Eye (tissue), 1 donor: Measurements from ENCODE around the gene TTC28.
"Not testable (repeated sequence)": the region's sequence is repeated elsewhere in the genome, so short reads cannot be mapped to it uniquely, and the experiment has no call there.

Experiments
- DNase-seq: peaks from one replicate; pipeline ENCODE4 v3.0.0-alpha.2; 2015

TTC28 gene

DNA sequence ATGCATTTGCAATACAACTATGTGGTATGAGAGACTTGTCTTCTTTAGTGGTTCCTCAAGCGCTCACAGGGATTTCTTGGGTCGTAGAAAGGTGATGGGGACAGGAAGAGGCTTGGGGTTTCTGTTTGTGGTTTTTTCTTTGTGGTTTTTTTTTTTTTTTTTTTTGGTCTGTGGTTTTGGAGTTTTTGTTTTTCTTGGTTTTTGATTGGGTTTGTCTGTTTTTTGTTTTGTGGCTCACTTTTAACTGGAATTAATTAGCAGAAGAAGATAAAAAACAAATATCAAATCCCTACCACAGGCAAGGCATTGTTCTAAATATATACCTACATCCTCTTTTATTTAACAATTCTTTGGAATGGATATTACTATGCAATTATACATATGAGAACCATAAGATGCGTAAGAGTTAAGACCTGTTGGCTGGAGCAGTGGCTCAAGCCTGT is 5.5 kb downstream of the TTC28 start:
- no peak for DNase-seq

- no peak for DNase-seq
Observed at GRCh38 chr22:28670756-28671155, 8.9 kb downstream of the TTC28 start.

DNA sequence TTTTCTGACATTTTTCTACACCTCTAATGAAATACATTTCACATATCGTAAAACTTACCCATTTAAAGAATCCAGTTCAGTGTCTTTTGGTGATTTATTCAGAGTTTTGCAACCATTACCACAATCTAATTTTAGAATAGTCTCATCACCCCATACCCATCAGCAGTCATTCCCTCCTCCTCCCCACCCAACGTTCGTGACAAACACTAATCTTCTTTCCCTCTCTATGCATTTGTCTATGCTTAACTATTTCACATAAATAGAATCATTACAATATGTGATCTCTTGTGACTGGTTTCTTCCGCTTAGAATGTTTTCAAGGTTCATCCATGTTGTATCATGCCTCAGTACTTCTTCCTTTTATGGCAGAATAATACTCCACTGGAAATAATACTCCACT is 9.5 kb downstream of the TTC28 start:
- no peak for DNase-seq

DNA sequence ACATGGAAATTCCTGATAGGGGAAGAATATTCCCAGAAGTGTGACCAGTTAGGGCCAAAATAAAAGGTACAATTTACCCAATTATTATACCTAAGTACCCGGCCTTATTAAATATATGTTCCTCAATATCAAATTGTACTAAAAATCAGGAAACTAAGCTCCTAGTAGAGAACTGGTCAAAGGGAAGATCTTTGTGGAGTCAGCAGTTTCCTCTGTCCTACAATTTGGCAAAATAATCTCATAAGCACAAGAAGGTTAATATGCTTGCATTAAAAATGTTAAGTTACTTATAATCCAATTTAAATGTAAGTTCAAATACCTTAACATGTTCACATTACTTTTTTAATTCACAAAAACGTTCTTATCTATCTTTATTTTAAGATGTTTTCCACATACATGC is 10.3 kb downstream of the TTC28 start:
- no peak for DNase-seq

GRCh38 chr22:28663569-28663942 is 16.1 kb downstream of the TTC28 start:
- DNase-seq = not testable (repeated sequence)

DNA sequence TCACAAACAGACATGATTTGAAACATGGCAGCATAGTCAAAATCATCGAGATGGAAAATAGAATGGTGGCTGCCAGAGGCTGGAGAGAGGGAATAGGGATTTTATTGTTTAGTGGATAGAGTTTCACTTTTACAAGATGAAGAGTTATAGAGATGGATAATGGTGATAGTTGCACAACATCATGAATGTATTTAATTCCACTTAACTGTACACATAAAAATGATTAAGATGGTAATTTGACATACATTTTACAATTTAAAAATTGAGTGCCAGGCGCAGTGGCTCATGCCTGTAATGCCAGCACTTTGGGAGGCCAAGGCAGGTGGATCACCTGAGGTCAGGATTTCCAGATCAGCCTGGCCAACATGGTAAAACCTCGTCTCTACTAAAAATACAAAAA is 21.2 kb downstream of the TTC28 start:
- DNase-seq = no peak

DNA sequence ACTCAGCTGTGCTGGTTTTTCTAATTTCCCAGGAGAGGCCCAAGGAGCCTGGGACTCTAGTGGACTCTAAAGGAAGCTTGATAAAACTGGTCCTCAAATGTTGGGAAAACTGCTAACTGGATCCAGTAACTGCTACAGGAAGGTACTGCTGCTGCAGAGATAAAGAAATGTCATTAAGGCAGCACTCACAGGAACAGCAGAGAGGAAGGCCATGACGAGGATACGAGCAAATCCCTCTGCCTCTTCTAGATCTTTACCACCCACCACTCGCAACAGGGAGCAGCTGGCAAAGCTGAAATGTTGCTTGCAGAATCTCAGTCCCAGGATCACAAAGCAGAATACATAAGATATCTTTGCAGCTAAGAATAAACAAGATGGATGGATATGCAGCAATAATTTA is 23.5 kb downstream of the TTC28 start:
- no peak for DNase-seq

- no peak for DNase-seq
Observed at GRCh38 chr22:28650463-28650862, 29.2 kb downstream of the TTC28 start.

DNA sequence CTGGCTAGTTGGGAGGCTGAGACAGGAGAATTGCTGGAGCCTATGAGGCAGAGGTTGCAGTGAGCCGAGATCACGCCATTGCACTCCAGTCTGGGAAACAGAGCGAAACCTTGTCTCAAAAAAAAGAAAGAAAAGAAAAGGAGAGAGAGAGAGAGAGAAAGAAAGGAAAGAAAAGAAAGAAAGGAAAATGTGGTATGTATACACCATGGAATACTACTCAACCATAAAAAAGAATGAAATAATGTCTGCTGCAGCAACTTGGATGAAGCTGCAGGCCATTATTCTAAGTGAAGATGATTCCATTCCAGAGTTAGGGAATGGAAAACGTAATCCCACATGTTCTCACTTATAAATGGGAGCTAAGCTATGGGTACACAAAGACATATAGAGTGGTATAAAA is 30.8 kb downstream of the TTC28 start:
- no peak for DNase-seq

GRCh38 chr22:28647216-28647615 is 32.4 kb downstream of the TTC28 start:
- DNase-seq = no peak

GRCh38 chr22:28639321-28639720 is 40.3 kb downstream of the TTC28 start:
- no peak for DNase-seq

GRCh38 chr22:28637225-28637624 is 42.4 kb downstream of the TTC28 start:
- DNase-seq = no peak

- no peak for DNase-seq
Observed at GRCh38 chr22:28630177-28630574, 49.5 kb downstream of the TTC28 start.

DNA sequence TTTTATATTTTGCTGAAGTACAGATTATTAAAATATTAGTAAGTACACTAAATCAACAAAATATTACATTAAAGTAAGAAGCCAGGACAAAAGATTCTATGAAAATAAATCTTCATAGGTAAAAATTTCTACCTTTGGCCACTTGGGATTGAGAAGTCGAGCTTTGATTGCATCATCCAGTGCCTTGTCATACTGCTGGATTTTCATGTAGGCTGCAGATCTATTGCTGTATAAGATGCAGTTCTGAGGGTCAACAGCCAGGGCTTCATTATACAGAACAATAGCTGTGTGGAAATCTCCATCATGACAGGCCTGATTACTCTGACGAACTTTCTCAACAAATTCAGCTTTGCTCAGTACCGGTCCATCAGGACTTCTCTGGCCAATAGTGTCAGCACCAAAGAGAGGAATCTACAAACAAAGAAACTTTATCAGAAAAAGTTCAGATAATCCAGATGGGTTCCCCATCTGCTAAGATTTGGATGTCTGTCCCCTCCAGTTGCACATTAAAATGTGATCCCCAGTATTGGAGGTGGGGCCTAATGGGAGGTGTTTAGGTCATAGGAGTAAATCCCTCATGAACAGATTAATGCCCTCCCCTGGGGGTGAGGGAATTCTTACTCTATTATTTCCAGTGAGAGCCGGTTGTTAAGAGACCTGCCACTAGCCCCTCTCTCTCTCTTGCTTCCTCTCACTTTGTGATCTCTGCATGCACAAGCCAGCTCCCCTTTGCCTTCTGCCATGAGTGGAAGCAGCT is 50.0 kb downstream of the TTC28 start:
- peak; percentile 58 for DNase-seq

DNA sequence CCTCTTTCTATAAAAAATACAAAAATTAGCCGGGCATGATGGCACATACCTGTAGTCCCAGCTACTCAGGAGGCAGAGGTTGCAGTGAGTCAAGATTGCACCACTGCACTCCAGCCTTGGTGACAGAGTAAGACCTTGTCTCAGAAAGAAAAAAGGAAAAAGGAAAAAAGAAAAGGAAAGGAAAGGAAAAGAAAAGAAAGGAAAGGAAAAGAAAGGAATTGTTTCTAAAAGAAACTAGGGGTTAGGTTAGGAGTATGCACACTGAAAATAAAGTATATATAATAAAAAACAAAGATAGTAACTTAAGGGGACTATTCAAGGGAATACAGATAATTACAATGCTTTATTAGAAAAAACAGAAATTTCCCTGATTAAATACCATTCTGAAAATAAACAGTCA is 50.9 kb downstream of the TTC28 start:
- DNase-seq = no peak

GRCh38 chr22:28627791-28628190 is 51.8 kb downstream of the TTC28 start:
- no peak for DNase-seq

- no peak for DNase-seq
Observed at GRCh38 chr22:28620244-28620922, 59.3 kb downstream of the TTC28 start.

GRCh38 chr22:28619236-28619635 is 60.4 kb downstream of the TTC28 start:
- no peak for DNase-seq

GRCh38 chr22:28615423-28615822 is 64.2 kb downstream of the TTC28 start:
- DNase-seq = not testable (repeated sequence)

DNA sequence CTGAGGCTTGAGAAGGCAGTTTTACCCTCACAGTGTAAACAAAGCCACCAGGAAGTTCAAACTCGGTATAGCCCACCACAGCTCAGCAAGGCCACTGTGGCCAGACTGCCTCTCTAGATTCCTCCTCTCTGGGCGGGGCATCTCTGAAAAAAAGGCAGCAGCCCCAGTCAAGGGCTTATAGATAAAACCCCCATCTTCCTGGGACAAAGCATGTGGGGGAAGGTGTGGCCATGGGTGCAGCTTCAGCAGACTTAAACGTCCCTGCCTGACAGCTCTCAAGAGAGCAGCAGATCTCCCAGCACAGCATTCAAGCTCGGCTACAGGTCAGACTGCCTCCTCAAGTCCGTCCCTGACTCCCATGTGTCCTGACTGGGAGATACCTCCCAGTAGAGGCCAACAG is 69.7 kb downstream of the TTC28 start:
- no peak for DNase-seq

DNA sequence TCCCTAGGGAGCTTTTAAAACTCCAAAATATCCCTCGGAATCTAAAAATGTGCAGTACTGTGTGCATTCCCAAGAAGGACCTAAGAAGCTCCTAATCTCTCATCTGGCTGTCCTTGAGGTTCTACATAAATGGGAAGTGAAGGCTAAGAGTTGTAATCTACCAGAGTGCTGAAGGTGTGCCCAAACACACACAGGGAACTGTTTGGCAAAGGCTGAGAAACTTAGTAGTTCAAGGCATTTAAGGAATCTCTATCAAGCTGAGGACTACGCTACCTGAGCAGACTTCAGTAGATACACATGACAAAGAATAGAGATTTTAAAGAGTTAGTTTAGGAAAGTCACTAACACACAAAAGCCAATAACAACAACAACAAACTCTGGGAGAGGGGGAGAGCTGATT is 71.1 kb downstream of the TTC28 start:
- DNase-seq = no peak

- no peak for DNase-seq
Observed at GRCh38 chr22:28607795-28608194, 71.8 kb downstream of the TTC28 start.

DNA sequence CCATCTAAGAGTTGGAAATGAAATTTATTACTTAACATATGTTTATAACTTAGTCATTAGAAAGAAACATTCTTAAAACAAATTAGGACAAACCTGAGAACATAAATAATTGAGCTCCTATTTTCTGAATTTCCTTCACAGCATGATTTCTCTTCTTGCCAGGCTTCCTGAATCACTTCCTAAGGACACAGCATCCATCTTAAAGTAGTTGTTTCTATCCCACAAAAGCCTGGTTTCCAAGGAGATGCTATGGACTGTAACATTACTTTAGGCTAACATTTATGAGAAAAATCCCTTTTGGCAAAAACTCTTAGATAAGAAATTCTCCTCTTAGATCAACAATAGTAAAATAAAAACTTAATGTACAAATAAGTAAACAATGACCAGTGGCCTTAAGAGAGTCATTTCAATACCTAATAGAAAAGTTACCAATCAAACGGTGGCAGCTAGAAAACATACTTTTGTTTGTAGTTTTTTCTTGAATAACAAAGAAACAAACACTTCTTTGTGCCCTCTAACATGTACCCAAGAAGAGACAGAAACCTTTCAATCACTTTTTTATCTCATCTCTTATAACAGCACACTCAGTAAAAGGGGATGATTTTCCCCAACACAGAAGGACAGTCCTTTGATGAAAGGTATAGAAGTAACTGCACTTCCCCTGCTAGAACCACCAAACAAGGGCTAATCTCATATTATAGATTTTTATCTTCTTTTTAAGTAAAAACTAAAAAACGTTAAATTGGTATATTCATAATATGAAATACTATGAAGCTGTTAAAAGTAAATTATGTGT is 74.5 kb downstream of the TTC28 start:
- no peak for DNase-seq

DNA sequence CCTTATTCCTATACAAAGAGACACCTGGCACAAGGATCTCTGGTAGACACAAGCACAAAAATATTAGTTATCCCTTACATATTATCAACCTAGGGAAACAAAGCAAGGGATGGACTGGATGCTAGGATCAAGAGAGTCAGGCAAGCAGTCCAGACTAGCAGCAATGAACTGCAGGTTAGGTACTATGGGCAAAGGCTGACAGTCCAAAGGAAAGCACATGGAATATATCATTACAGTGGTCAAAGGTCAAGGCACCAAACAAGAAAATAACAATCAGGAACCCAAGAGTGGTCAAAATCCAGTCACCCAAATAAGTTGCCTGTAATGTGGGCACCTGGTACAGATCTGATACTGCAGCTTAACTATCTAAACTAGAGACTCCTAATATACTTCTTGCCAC is 77.7 kb downstream of the TTC28 start:
- DNase-seq = no peak
